Choroid plexus epithelial cell (primary cell): ENCODE measurements around the gene RBM47.
A peak's percentile ranks its signal among the peaks of the same experiment; 100 is the strongest.

ENCODE experiments used
- DNase-seq: peaks from one replicate; pipeline ENCODE4 v3.0.0-alpha.2; 2010; ENCODE audit warnings: low read depth
- H3K4me3 ChIP-seq: 2 replicates; pipeline ENCODE4 v1.5.1; 2011; ENCODE audit warnings: low read depth, mild to moderate bottlenecking, control low read depth, low read length, moderate library complexity
- TF ChIP-seq, protein P1 (sequence below): conservative IDR thresholded peaks from 2 replicates; pipeline ENCODE4 v1.5.1; 2011; ENCODE audit warnings: low read depth, mild to moderate bottlenecking, control low read depth, inconsistent platforms, low read length, moderate library complexity

Gene RBM47

DNA sequence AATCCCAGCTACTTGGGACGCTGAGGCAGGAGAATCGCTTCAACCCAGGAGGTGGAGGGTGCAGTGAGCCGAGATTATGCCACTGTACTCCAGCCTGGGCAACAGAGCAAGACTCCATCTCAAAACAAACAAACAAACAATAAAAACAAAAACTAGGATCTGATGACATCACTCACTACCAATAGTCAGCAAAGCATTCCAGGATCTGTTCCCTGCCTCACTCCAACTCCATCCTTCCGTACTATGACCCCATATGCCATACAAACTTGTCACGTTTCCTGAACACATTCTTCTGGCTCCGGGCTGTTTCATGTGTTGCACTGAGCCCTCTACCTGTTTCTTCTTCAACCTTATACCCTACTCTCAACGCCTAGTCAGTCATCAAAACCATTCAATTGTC lies 47.3 kb downstream of the RBM47 start:
- DNase-seq: no peak
- TF ChIP-seq, protein P1, sequence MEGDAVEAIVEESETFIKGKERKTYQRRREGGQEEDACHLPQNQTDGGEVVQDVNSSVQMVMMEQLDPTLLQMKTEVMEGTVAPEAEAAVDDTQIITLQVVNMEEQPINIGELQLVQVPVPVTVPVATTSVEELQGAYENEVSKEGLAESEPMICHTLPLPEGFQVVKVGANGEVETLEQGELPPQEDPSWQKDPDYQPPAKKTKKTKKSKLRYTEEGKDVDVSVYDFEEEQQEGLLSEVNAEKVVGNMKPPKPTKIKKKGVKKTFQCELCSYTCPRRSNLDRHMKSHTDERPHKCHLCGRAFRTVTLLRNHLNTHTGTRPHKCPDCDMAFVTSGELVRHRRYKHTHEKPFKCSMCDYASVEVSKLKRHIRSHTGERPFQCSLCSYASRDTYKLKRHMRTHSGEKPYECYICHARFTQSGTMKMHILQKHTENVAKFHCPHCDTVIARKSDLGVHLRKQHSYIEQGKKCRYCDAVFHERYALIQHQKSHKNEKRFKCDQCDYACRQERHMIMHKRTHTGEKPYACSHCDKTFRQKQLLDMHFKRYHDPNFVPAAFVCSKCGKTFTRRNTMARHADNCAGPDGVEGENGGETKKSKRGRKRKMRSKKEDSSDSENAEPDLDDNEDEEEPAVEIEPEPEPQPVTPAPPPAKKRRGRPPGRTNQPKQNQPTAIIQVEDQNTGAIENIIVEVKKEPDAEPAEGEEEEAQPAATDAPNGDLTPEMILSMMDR: no peak
- H3K4me3 ChIP-seq: no peak overlapping the region

DNA sequence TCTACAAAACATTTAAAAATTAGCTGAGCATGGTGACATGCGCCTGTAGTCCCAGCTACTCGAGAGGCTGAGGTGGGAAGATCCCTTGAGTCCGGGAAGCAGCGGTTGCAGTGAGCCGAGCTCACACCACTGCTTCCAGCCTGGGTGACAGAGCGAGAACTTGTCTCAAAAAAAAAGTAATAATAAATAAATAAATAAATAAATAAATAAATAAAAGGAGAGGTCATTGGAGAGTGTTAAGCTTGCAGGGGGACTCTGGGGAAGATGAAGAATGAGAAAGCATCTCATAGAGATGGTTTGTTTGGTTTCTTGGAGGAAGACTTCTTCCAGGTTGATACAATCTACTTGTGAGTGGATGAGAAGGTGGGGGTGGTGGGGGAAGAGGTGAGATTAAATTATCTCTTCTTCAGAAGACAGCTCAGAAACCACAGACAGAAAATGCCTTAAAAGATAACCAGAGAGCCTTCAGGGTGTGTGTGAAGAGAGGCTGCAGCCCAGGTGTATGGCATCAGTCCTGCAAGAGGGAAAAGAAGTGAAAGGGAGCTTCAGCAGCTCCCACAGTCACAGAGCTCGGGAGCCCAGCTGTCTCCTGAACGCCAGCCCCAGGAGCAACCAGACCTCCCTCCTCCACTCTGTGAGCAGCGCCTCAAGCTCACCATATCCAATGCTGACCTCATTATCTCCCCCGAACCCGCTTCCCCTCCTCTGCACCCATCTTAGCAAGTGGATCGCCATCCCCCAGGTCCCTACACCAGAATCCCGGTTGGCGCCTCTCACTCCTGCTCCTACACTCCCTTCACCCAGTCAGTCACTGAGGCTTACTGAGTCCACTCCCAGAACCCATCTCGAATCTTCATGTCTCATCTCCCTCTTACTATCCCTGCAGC lies 48.2 kb downstream of the RBM47 start:
- DNase-seq: no peak
- TF ChIP-seq, protein P1: no peak

DNA sequence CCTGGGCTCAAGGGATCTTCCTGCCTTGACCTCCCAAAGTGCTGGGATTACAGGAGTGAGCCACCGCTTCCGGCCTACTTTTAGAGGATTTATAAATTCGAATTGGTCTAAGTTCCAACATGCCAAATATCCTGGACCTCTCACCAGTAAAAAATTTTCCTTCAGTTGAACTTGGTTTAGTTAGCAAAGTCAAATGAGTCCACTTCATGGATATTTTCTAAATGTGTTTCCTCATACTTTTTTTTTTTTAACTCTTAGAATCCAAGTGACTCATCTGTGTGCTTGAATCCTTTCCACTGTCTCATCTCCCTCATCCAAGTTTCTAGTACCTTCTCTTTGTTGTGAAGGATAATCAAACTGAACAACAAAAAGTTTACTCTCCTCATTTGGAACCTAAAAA lies 49.7 kb downstream of the RBM47 start:
- no peak for DNase-seq
- TF ChIP-seq, protein P1: no peak
- H3K4me3 ChIP-seq: no peak overlapping the region

More for the DNA sequence above, 48.2 kb downstream of the RBM47 start:
- no peak overlapping the region for H3K4me3 ChIP-seq

DNA sequence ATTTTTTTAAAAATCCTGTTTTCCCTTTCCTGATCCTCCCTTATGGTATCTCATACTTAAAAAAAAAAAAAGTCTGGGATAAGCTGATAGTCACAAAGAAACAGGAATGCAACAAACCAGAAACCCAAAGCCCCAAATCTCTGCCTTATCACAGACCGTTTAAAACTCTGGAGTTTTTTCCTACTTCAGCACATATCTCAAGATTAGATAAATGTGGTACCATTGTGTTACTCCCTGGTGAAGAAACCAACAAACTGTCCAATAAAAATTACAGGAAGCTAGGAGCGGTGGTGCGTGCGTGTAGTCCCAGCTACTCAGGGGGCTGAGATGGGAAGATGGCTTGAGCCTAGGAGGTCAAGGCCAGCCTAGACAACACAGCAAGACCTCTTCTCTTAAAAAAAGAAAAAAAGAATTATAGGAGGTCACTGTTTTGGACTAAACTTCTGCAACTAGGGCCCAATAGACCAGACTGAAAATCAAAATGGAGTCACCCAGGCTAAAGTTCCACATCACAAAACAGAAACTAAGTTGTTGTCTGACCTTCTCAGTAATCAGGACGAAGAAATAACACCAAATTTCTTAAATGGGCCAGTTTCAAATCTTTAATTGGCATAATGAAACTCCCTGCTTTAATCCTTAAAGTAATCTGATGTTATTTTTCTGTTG lies 51.9 kb downstream of the RBM47 start:
- TF ChIP-seq, protein P1: no peak
- no peak for DNase-seq
- H3K4me3 ChIP-seq: no peak overlapping the region

DNA sequence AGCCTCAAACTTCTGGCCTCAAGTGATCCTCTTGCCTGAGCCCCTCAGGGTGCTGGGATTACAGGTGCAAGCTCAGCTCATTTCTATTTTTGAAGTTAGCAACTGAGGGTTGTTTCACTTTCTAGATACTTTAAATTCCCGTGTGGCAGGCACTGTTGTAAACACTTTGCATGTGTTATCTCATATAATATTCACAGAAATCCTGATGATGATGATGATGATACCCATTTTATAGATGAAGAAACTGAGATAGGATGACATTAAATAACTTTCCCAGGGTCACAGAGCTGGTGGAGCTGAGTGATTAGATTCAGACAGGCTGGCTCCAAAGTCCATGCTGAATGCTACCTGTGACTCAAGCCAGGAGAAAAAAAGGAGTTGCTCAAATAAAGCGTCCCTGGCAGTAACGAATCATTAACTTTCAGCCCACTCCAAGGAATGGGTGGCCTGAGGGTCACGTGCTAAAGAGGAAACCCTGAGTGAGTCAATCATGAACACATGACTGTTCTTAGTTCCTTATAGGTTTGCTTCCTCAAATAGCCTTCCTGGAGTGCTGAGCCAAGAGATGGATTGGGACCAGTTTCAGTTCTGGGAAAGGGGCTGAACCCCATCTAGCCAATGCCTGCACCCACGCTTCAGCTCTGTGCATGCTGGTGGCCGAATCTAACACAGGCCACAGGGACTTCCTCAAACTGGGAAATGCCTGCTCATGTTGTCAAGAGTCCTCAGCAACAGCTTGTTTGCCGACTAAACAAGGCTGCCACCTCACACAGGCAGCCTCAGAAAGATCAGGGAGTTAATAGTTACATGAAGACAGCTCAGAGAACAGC lies 52.8 kb downstream of the RBM47 start:
- peak; percentile 72 for DNase-seq
- H3K4me3 ChIP-seq: no peak overlapping the region
- TF ChIP-seq, protein P1: no peak

DNA sequence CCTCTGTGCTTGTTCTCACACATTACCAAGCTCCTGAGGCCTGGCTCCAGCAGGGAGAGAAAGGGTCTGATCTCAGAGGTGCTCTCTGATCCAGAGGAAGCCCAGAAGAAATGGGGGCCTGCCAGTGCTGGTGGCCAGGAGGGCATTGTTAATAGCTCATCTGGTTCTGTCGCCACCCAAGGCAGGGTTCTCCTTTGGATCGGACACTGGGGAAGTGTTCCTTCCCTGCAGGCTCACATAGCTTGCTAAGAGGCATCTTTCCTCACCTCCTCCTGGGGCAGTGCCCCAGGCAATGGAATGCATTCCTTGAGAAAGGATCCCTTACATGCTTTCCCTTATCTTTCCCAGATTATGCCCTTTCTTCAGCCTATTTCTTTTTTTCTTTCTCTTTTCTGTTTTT lies 53.8 kb downstream of the RBM47 start:
- no peak for DNase-seq
- H3K4me3 ChIP-seq: no peak overlapping the region
- TF ChIP-seq, protein P1: no peak
